ENCODE data around the gene FAN1.

FAN1 gene

DNA sequence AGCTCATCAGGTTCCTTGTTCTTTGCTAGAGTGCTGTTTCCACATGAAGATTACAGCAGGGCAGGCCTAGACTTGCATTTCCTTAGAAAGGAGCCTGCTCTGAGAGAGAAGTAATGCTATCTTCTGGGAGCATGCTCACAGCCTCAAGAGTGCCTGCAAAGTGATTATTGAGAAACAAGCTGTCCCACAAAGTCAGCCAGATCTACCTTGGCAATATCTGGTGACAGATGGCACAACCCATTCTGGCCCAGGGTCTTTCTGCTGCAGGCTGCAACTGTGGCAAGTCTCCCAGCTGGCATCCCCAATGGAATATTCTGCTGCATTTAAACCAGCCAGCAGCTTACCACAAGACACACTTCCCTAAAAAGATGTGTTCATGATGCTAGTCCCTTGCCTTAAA is 58.4 kb downstream of the FAN1 start:
- DNase-seq, result no peak

DNA sequence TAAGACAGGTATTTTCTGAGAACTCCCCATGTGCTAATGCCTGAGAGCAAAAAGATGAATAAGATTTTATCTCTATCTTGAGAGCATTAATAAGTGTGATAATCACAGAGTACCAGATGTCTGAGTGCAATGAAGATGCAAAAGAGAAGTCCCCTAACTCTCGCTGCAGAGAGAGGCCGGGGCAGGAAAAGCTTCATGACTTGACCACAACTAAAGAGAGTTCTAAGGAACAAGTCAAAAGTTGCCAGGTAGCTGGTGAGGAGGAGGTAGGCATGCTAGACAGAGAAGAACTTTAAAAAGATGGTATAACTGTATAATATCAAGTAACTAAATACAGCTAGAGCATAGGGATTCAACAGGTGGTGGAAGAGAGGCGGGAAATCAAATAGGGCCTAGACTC is 58.9 kb downstream of the FAN1 start:
- no peak for DNase-seq

DNA sequence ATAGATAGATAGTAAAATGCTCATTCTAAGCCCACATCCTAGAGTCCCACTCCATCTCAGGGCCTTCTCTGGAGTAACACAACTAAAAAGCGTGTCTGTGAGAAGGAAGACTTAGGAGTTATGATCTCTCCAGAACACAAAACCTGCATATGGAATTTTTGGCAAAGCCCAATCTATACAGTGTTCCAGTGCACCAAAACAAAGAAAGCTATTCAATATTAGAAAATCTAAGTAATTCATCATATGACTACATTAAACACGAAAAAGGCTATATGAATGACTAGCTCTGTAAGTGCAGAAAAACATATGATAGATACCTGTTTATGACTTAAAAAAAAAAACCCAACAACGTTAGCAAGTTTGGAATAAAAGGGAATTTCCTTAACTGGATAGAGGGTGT is 60.0 kb downstream of the FAN1 start:
- no peak for DNase-seq

DNA sequence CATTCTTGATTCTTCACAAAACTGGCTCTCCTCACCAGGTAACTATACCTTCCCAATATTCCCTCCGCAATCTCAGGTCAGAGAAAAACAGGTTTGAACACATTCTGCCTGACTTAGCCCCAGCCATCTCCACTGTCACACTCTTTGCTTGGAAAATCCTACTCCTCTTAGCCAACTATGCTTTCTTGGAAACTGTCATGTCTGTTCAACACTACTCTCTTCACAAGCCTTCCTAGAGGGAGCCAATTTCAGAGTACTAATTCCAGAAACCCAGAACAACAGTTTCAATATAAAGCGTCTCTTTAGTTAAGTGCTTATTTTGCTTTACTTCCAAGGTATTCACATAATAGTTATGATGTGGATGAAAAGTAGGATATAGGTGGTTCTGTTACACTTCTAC is 66.0 kb downstream of the FAN1 start:
- DNase-seq, result no peak

DNA sequence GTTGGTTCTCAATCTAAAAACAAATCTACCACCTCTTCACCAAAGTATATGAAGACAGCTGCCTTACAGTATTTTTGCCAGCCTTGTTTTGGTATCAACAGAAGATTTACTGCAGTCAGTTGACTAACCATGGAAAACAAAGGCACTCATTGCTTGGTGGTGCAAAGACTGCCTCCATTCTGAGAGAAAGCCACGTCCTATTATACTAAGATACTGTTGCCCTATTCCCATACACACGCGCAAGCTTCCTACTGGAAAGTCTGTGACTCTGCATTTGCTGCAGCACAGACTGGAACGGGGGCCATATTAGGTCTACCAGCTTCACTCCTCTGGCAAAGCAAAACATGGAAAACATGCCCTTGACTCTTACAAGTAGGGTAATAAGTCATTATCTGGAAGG is 69.7 kb downstream of the FAN1 start:
- no peak for DNase-seq

DNA sequence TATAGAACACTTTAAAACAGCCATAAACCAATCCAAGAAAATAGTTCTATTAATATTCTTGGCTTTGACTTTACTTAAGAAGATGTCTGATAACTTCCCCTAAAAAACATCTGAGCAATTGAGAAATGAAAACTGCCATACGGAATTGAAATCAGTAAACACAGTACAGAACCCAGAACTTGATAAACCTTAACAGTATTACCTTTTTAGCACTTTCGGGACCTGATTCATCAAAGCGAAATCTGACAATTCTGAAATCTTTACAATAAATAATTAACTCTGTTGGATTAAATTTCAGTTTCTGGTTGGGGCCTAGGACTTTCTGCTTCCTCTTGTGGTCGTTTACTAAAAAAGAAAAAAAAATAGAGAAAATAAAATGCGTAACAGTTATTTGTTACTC is 70.4 kb downstream of the FAN1 start:
- no peak for DNase-seq

DNA sequence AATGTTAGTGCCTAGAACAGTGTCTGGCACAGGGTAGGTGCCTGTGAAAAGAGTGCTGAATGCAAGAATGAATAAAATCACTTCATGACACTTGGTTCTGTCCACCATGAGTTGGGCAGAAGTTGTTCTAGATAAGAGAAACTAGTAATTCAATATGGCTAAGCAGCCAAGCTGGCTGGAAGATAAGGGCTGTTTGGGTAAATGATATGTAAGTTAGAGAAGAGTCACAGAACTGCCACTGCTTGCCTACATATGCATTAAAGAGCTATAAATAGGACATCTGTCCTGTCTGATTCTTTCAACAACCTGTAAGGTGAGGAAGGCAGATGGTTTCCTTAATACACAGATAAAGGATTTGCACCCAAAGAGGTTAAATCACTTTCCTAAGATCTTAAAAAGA is 74.6 kb downstream of the FAN1 start:
- no peak for DNase-seq

DNA sequence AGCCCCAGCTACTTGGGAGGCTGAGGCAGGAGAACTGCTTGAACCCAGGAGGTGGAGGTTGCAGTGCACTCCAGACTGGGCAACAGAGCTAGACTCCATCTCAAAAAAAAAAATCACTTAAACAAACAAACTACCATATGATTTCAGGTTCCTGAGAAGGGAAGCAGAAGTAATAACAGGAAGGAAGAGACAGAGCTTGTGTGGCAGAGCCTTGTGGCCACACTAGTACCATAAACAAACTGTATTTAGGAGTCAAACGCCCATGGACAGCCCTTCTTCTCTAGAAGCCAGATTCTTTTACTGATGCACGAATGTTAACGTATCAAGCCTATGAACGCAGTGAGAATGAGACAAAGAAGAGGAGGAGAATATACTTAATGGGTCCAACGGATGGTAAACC is 75.7 kb downstream of the FAN1 start:
- no peak for DNase-seq

DNA sequence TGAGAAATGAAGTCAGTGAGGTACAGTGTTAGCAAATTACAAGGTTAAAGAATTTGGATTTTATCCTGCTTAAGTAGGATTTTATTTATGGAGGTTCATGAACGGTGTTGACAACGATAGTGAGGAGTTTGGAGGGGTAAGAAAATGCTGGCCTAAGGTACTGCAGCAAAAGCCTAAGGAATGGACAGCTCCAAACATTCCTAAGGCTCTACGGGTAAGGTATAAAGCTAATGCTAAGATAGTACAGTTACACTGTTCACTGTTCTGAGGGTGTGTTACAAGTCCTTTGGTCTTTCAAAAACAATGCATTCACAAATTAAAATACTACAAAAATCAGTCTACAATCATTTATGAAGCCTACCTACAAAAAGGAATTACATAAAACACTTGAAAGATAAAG is 80.4 kb downstream of the FAN1 start:
- no peak for DNase-seq

DNA sequence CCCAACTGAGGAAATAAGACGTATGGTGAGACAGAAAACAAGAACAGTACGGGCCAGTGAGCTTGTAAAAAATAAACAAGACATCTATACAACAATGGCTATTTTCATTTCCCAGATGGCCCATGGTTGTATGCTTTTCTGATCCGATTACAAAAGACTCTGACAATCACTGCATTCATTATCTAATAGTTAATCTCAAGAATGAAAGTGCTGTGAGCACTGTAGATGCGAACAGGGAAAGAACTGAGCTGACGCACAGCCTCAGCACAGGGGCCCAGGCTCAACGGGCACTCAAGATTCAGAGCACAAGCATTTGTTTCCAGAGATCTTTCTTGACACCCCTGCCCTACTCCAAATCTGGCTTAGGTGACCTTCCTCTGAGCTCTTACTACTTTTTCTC is 80.8 kb downstream of the FAN1 start:
- DNase-seq, result no peak

DNA sequence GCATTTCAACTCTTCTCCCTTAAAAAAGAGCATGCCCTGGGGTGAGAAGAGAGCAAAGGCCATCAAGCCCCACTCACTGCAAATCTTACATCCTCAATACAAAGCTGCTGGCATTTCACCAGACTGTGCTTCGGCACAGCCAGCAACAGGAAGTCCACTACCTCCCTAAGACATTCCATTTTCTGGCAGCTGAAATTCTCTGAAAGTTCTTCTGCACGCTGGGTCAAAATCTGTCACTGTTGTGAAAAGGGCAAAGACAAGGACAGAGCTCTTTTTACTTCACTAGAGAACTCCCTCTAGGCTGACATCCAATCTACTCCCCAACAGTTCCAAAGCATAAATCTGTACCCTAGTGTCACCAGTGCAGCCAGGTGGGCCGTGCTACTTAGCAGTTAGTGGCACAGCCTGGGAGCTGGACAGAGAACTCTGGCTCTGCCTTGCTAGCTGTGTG is 81.4 kb downstream of the FAN1 start:
- DNase-seq, result no peak

DNA sequence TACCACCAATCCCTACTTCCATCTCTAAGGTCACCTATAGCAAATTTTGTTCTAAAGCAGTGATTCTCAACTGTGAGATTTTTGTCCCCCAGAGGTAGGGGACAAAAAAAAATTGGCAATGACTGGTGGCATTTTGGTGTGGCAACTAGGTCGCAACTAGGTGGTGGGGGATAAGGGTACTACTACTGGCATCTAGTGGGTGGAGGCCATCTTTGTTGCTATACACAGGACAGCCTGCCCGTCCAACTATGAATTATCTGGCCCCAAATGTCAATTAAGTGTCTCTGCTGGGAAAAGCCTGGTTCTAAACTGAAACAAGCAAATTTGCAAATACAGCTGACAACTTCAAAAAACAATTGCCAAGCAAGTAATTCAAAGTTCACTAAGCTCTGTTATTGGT is 86.3 kb downstream of the FAN1 start:
- no peak for DNase-seq

DNA sequence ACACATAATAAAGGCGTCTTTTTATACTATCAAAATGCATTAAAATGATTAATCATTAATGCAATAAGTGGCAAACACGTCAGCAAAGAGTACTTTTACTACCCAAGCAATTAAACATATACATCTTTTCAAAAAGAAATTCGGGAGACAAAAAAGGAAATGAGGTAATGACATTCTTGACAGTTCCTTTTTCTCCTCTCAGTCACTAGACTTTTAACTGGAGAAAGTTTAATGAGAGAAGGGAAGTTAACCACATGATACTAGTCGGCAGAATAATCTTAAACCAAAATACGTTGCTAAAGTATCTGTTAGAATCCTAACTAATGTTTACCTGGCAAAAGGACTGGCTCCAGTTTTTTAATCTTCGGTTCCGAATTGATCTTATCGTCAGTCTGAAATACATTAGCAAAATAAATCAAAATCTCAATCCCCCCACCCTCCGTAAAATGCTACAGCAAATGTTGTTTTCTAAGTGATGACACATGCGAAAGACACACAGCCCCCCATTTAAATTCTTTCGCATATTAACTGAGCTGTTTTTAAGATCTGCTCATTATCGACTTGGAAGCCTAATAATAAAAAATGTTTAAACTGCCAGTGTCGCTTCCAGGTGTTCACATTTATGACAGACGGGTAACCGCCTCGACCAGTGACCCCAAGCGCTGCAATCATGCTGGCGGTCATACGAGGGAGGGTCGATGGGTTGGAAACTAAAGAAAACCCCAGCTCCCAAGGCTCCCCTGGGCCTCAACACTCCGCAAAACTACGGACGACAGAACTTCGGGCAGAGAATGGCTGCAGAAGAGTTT is 86.9 kb downstream of the FAN1 start:
- no peak for DNase-seq

DNA sequence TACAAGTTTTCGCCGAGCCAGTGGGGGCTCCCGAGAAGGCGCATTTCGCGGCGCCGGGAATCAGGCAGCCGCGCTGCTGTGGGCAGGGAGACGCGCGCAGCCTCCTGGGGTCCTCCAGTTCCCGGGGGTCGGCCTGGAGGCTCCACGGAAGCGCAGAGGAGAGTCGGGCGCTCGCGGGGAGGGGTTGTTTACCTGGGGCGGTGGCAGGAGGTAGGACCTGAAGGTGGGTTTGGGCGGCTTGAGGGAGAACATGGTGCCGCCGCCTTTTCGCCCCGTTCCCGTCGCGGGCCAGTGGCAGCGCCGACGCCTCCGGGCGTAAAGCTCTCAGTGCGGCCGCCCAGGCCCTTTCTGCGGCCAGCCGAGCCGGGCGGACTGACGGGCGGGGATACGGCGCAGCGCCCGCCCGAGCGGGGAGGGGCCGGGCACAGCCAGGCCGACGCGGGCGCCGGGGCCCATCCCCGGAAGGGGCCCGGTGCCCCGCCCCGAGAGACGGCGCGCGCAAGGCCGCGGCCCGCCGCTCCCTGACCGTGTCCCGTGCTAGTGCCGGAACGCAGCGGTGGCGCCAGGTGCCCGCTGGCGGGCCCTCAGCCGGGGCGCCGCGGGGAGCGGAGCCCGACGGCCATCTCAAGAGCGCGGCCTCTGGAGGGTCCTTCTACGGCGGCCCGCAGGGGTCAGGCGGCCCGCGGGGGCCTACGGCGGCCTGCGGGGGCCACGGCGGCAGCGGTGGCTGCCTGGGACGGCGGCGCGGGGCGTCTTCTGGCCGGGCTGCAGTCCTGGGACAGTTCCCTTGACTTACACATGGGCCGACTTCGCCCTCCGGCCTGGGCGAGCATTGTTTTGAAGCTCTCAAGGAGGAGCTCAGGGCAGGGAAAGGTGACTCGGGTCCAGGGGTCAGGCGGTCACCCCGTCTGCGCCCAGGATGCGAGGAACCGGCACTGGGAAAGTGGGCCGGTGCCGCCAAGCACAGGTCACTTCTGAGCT is 87.8 kb downstream of the FAN1 start, which contains the start of gene MTMR10:
Gene MTMR10 (minus strand): TSS at position 374 of the 981 bp plus-strand sequence. CDS start 122 bp downstream, at position 252.
- DNase-seq, result no peak

DNA sequence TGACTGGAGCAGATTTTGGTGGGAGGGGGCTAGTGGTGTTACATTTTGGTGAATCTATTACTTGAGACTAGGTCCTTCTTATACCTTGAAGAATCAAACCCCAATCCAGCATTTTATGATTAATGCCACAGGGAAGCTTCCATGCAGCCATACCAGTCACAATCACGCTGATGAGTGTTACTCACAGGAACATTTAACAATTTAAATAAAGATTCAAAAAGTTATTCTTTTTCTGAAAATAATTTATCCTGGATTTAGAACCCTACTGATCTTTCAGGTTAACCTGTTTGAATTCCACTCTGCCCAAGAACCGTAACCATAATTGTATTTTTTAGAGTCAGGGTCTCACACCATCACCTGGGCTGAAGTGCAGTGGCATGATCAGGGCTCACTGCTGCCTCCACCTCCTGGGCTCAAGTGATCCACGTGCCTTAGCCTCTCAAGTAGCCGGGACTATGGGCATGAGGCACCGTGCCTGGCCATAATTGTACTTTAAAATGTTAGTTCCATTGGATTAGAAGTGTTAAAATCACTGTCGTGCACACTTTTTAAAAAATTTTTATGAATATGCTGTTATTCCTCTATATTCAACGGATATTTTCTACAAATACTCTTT is 88.6 kb downstream of the FAN1 start:
- DNase-seq, result peak; percentile 26
